SJSA1 (cell line): ENCODE measurements around the gene ZNF575. TPM values are rescaled to one million over a fixed set of nuclear protein-coding genes. Genes with fewer than 3 reads are reported as not detected.
A peak's percentile ranks its signal among the peaks of the same experiment; 100 is the strongest.

Experiments
- DNase-seq, 2 experiments: peaks; one replicate each; pipeline ENCODE4 v3.0.0-alpha.2; 2015 to 2020; ENCODE audit warnings: low spot score in 2 of 2, low read depth in 1 of 2
- H3K27ac ChIP-seq: fragments of 250-450 bp; sonication (Bioruptor Pico); 2 replicates; pipeline ENCODE4 v1.5.1; 2020; ENCODE audit warnings: mild to moderate bottlenecking, moderate library complexity
- H3K27me3 ChIP-seq: fragments of 250-450 bp; sonication (Bioruptor Pico); replicated peaks from 2 replicates; pipeline ENCODE4 v1.5.1; 2020; ENCODE audit warnings: mild to moderate bottlenecking, moderate library complexity
- H3K36me3 ChIP-seq: fragments of 250-450 bp; sonication (Bioruptor Pico); 2 replicates; pipeline ENCODE4 v1.5.1; 2020; ENCODE audit warnings: mild to moderate bottlenecking
- H3K4me1 ChIP-seq: fragments of 250-450 bp; sonication (Bioruptor Pico); replicated peaks from 2 replicates; pipeline ENCODE4 v1.6.1; 2021; ENCODE audit warnings: mild to moderate bottlenecking
- H3K4me3 ChIP-seq: fragments of 250-450 bp; sonication (Bioruptor Pico); 2 replicates; pipeline ENCODE4 v1.5.1; 2020; ENCODE audit warnings: mild to moderate bottlenecking
- H3K9me3 ChIP-seq: fragments of 250-450 bp; sonication (Bioruptor Pico); replicated peaks from 2 replicates; pipeline ENCODE4 v1.5.1; 2020; ENCODE audit warnings: mild to moderate bottlenecking
- total RNA-seq: library from RNA; depleted of rRNA; stranded (reverse); fragments of >200 nt; shearing (Covaris generic); gene quantifications from 2 replicates; pipeline ENCODE4 v1.2.3, GENCODE V29; 2014; rRNA removed

Gene ZNF575
- total RNA-seq, 1 experiment from 2014 or later = 0.42 TPM

GRCh38 chr19:43575955-43576878 lies 43.2 kb downstream of the ZNF575 start:
- H3K27ac ChIP-seq = peak overlapping the region; percentile 40
- peaks cover 24% of the 10 kb centered on the region for H3K36me3 ChIP-seq
- H3K27me3 ChIP-seq = no peaks in the 10 kb centered on the region
- H3K4me3 ChIP-seq = peak overlapping the region; percentile 61
- H3K4me1 ChIP-seq = peaks cover 8% of the 10 kb centered on the region
- no peak for DNase-seq
- no peaks in the 10 kb centered on the region for H3K9me3 ChIP-seq

GRCh38 chr19:43578787-43579186 lies 45.8 kb downstream of the ZNF575 start:
- H3K36me3 ChIP-seq = peaks cover 13% of the 10 kb centered on the region
- H3K4me3 ChIP-seq = no peak overlapping the region
- H3K27me3 ChIP-seq = no peaks in the 10 kb centered on the region
- H3K4me1 ChIP-seq = peaks cover 5% of the 10 kb centered on the region
- no peak overlapping the region for H3K27ac ChIP-seq
- H3K9me3 ChIP-seq = no peaks in the 10 kb centered on the region
- DNase-seq = no peak

GRCh38 chr19:43581467-43581866 lies 48.5 kb downstream of the ZNF575 start:
- Histone ChIP-seq H3K36me3 (peaks cover 11% of the 10 kb centered on the region), H3K4me1 (no peaks in the 10 kb centered on the region), H3K4me3 (no peak overlapping the region), H3K27ac (no peak overlapping the region), H3K9me3 (no peaks in the 10 kb centered on the region), H3K27me3 (no peaks in the 10 kb centered on the region)
- DNase-seq = no peak

- peaks cover 20% of the 10 kb centered on the region for H3K36me3 ChIP-seq
- no peaks in the 10 kb centered on the region for H3K27me3 ChIP-seq
- no peak for DNase-seq
- no peak overlapping the region for H3K27ac ChIP-seq
- H3K4me1 ChIP-seq = no peaks in the 10 kb centered on the region
- no peaks in the 10 kb centered on the region for H3K9me3 ChIP-seq
- no peak overlapping the region for H3K4me3 ChIP-seq
Measured at GRCh38 chr19:43582495-43582894, 49.5 kb downstream of the ZNF575 start.

GRCh38 chr19:43584484-43584883 lies 51.5 kb downstream of the ZNF575 start:
- Histone ChIP-seq H3K36me3 (peaks cover 33% of the 10 kb centered on the region), H3K27ac (peak overlapping the region; percentile 37; the same call in 1 of the 2 replicates), H3K4me3 (no peak overlapping the region), H3K27me3 (no peaks in the 10 kb centered on the region), H3K9me3 (no peaks in the 10 kb centered on the region), H3K4me1 (no peaks in the 10 kb centered on the region)
- no peak for DNase-seq

Other genes starting within 250 kb of the ZNF575 start
- 0.05 TPM in 1 of 2 replicates, not detected in the other for gene CD177, start 179.5 kb upstream of the ZNF575 start, total RNA-seq
- not detected in 2 replicates for gene TEX101, start 118.3 kb upstream of the ZNF575 start, total RNA-seq
- 0.13 TPM in 1 of 2 replicates, not detected in the other for gene LYPD3, start 67.6 kb upstream of the ZNF575 start, total RNA-seq
- gene PHLDB3, start 28.4 kb upstream of the ZNF575 start, total RNA-seq = 15.1 and 15.8 TPM in 2 replicates
- 23.7 and 30.5 TPM in 2 replicates for gene ETHE1, start 6.0 kb upstream of the ZNF575 start, total RNA-seq
- gene XRCC1, start 42.3 kb downstream of the ZNF575 start, total RNA-seq = 48.6 and 59.8 TPM in 2 replicates
- 1.3 TPM in 1 of 2 replicates, not detected in the other for gene PINLYP, start 42.6 kb downstream of the ZNF575 start, total RNA-seq
- gene IRGQ, start 62.9 kb downstream of the ZNF575 start, total RNA-seq = 35.1 and 36.2 TPM in 2 replicates
- gene ZNF576, start 63.4 kb downstream of the ZNF575 start, total RNA-seq = 8.8 and 12.6 TPM in 2 replicates
- not detected in 2 replicates for gene SRRM5, start 78.9 kb downstream of the ZNF575 start, total RNA-seq
- gene ZNF428, start 86.4 kb downstream of the ZNF575 start, total RNA-seq = 64.1 and 96.9 TPM in 2 replicates
- gene CADM4, start 106.7 kb downstream of the ZNF575 start, total RNA-seq = 0.06 TPM in 1 of 2 replicates, not detected in the other
- gene PLAUR, start 137.0 kb downstream of the ZNF575 start, total RNA-seq = 25.7 and 26.5 TPM in 2 replicates
- not detected in 2 replicates for gene IRGC, start 182.9 kb downstream of the ZNF575 start, total RNA-seq
- 9.4 and 29.9 TPM in 2 replicates for gene SMG9, start 221.8 kb downstream of the ZNF575 start, total RNA-seq
- gene KCNN4, start 247.8 kb downstream of the ZNF575 start, total RNA-seq = 1.6 and 5.1 TPM in 2 replicates